HepG2 (cell line): ENCODE measurements around the gene SSNA1. TPM values are rescaled to one million over a fixed set of nuclear protein-coding genes. Genes with fewer than 3 reads are reported as not detected.

Source experiments
- CCDC6 ChIP-seq: sonication (generic); formaldehyde crosslinking; IDR thresholded peaks from 2 replicates; pipeline ENCODE4 v1.8.1; 2022; ENCODE audit warnings: mild to moderate bottlenecking, missing genetic modification reagents, moderate library complexity
- GPBP1L1 ChIP-seq: sonication (generic); formaldehyde crosslinking; IDR thresholded peaks from 2 replicates; pipeline ENCODE4 v1.5.0; 2020; ENCODE audit warnings: mild to moderate bottlenecking, missing genetic modification reagents
- HDAC1 ChIP-seq: sonication (generic); formaldehyde crosslinking; IDR thresholded peaks from 2 replicates; pipeline ENCODE4 v1.5.1; 2020; ENCODE audit warnings: mild to moderate bottlenecking, missing genetic modification reagents
- HDAC2 ChIP-seq: sonication (generic); formaldehyde crosslinking; IDR thresholded peaks from 2 replicates; pipeline ENCODE4 v1.4.0; 2020; ENCODE audit warnings: missing genetic modification reagents
- HDAC6 ChIP-seq: fragments of 200-600 bp; sonication (generic); IDR thresholded peaks from 2 replicates; pipeline ENCODE4 v1.7.0; 2017; ENCODE audit warnings: mild to moderate bottlenecking, antibody characterized with exemption, low read length, low read depth
- HNRNPLL ChIP-seq: fragments of 200-400 bp; formaldehyde crosslinking; IDR thresholded peaks from 2 replicates; pipeline ENCODE4 v1.6.1; 2017; ENCODE audit warnings: mild to moderate bottlenecking, low read depth, low read length; ENCODE audit not compliant: poor library complexity, severe bottlenecking
- MAFK ChIP-seq, 2 experiments: IDR thresholded peaks in 1 of 2; conservative IDR thresholded peaks in 1 of 2; 2 replicates each; pipeline ENCODE4 v1.6.1; 2011; ENCODE audit warnings: improper control_type of control experiment in 2 of 2, low read length in 2 of 2
- MLLT10 ChIP-seq: sonication (generic); formaldehyde crosslinking; IDR thresholded peaks from 2 replicates; pipeline ENCODE4 v1.4.0; 2020; ENCODE audit warnings: missing genetic modification reagents
- PHB2 ChIP-seq: fragments of 450-650 bp; IDR thresholded peaks from 2 replicates; pipeline ENCODE4 v1.6.1; 2018; ENCODE audit not compliant: partially characterized antibody
- RCOR2 ChIP-seq: IDR thresholded peaks from 2 replicates; pipeline ENCODE4 v1.6.1; 2016; ENCODE audit warnings: missing biosample characterization, missing genetic modification reagents
- RNF2 ChIP-seq: fragments of 450-650 bp; conservative IDR thresholded peaks from 2 replicates; pipeline ENCODE4 v1.6.1; 2016; ENCODE audit warnings: low read depth
- SCMH1 ChIP-seq: sonication (generic); formaldehyde crosslinking; IDR thresholded peaks from 2 replicates; pipeline ENCODE4 v1.9.0; 2021; ENCODE audit warnings: missing genetic modification reagents, mild to moderate bottlenecking, borderline replicate concordance
- SP5 ChIP-seq: IDR thresholded peaks from 2 replicates; pipeline ENCODE4 v1.6.1; 2016; ENCODE audit warnings: low read depth, borderline replicate concordance
- TFAP4 ChIP-seq: sonication (generic); IDR thresholded peaks from 2 replicates; pipeline ENCODE4 v1.6.1; 2016; ENCODE audit warnings: low read depth, borderline replicate concordance
- TFE3 ChIP-seq: IDR thresholded peaks from 2 replicates; pipeline ENCODE4 v1.6.1; 2016
- U2AF2 ChIP-seq: fragments of 200-400 bp; formaldehyde crosslinking; IDR thresholded peaks from 2 replicates; pipeline ENCODE4 v1.6.1; 2017; ENCODE audit warnings: low read depth, mild to moderate bottlenecking, low read length
- ZNF460 ChIP-seq: sonication (generic); formaldehyde crosslinking; IDR thresholded peaks from 2 replicates; pipeline ENCODE4 v1.5.1; 2020; ENCODE audit warnings: missing genetic modification reagents, mild to moderate bottlenecking, borderline replicate concordance
- ZNF639 ChIP-seq: conservative IDR thresholded peaks from 2 replicates; pipeline ENCODE4 v1.6.1; 2018; ENCODE audit warnings: missing genetic modification reagents
- ZNF782 ChIP-seq: sonication (generic); formaldehyde crosslinking; IDR thresholded peaks from 2 replicates; pipeline ENCODE4 v1.4.0; 2020; ENCODE audit warnings: missing genetic modification reagents, mild to moderate bottlenecking, borderline replicate concordance
- ZNF850 ChIP-seq: sonication (generic); formaldehyde crosslinking; conservative IDR thresholded peaks from 2 replicates; pipeline ENCODE4 v1.9.0; 2021; ENCODE audit warnings: mild to moderate bottlenecking, missing genetic modification reagents
- polyA plus RNA-seq, 8 experiments: library from polyadenylated mRNA; depleted of rRNA in 3 of 8; stranded (reverse) in 7 of 8; unstranded in 1 of 8; fragments of >200 nt; fragmentation: Illumina TruSeq in 4 of 8; extraction: Trizol in 4 of 8; gene quantifications; 2 replicates each; pipeline versions ENCODE4 v1.2.1 to v1.2.3, GENCODE V29; 2011 to 2016; ENCODE audit warnings: low read depth in 4 of 8, missing spikeins in 1 of 8, mixed read lengths in 1 of 8; ENCODE audit not compliant: insufficient read depth in 1 of 8
- total RNA-seq, 5 experiments: library from RNA; depleted of rRNA; stranded (reverse); fragments of >200 nt; fragmentation: Illumina TruSeq; extraction: Trizol; gene quantifications; 2 replicates each; pipeline ENCODE4 v1.2.3, GENCODE V29; 2016; ENCODE audit warnings: low read depth in 1 of 5
- TF ChIP-seq, protein P1 (sequence below): sonication (generic); formaldehyde crosslinking; IDR thresholded peaks from 2 replicates; pipeline ENCODE4 v1.4.0; 2020; ENCODE audit warnings: mild to moderate bottlenecking, missing genetic modification reagents

The SSNA1 gene
- total and polyA plus RNA-seq, 2 of the 13 experiments (the other 11 are each of a cell fraction or from before 2014, with no cell fraction given): 35.9 to 49.4 TPM

DNA sequence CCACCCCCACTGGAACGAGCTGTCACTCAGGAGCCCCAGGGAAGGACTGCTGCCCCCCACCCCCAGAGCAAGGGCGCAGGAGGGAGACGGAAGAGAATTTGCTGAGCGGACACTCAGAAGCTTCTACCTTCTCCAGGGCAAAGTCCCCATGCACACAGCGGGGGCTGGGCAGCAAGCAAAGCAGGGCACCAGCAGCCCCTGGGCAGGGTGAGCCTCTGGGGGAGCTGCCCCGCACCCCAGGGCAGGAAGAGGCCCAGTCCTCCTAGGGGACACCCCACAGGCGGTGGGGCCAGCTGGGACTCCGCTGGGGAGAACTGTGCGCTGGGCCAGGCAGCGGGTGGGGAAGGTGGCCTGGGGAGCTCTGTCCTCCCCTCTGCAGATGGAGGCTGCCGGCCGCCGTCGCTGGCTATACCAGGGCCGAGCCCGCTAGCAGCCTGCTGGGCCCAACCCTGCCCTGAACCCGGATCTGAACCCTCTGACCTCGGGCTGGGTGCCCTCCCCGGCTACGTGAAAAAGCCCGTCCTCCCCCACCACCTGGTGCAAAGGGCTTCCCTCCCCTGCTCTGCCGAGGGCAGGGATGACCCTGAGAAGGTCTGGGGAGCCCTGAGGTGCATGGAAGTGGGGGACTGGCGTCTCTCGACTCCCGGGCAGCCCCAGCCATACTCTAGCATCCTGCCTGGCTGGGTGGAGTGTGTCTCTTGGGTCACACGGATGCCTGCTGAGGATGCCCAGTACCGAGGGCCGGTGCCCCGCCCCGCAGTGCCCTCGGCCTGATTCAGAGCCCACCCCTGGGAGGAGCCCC lies 41.6 kb downstream of the SSNA1 start (continued):
- TF ChIP-seq ZNF460 (CRISPR knock-in tag) (peak; percentile 66; the same call in 1 of the 2 replicates), GPBP1L1 (CRISPR knock-in tag) (no peak), HDAC2 (CRISPR knock-in tag) (0 out of 2 replicates have a peak, but pooled peaks have one; percentile 32), MLLT10 (no peak), HDAC6 (no peak), SCMH1 (CRISPR knock-in tag) (no peak), CCDC6 (CRISPR knock-in tag) (no peak), MAFK (conservative IDR thresholded peaks at IDR 0.05 in 1 of 2, IDR thresholded peaks at IDR 0.05 in 1 of 2; ENCODE audit: low read length in 2 of 2) (peak in 1 of 2 experiments; percentile 21; a peak in 1 of 4 replicates), SP5 (peak; percentile 41), HNRNPLL (peak; percentile 29), RNF2 (no peak), ZNF782 (CRISPR knock-in tag) (0 out of 2 replicates have a peak, but pooled peaks have one; percentile 47), TFAP4 (peak; percentile 52; the same call in 1 of the 2 replicates), PHB2 (no peak), TFE3 (CRISPR knock-in tag) (no peak), HDAC1 (CRISPR knock-in tag) (peak; percentile 72), RCOR2 (no peak), U2AF2 (no peak), ZNF850 (CRISPR knock-in tag) (0 out of 2 replicates have a peak, but pooled peaks have one; percentile 78), ZNF639 (CRISPR knock-in tag) (peak; percentile 41; the same call in 1 of the 2 replicates)
- TF ChIP-seq, protein P1, sequence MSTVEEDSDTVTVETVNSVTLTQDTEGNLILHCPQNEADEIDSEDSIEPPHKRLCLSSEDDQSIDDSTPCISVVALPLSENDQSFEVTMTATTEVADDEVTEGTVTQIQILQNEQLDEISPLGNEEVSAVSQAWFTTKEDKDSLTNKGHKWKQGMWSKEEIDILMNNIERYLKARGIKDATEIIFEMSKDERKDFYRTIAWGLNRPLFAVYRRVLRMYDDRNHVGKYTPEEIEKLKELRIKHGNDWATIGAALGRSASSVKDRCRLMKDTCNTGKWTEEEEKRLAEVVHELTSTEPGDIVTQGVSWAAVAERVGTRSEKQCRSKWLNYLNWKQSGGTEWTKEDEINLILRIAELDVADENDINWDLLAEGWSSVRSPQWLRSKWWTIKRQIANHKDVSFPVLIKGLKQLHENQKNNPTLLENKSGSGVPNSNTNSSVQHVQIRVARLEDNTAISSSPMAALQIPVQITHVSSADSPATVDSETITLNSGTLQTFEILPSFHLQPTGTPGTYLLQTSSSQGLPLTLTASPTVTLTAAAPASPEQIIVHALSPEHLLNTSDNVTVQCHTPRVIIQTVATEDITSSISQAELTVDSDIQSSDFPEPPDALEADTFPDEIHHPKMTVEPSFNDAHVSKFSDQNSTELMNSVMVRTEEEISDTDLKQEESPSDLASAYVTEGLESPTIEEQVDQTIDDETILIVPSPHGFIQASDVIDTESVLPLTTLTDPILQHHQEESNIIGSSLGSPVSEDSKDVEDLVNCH (CRISPR knock-in tag): 0 out of 2 replicates have a peak, but pooled peaks have one; percentile 69
- TF ChIP-seq, all 625 proteins: peak for 184
